ENCODE measurements around the gene VTN.

GRCh38 chr17:28343491-28343932 is 26.6 kb downstream of the VTN start:
- TF ChIP-seq CTCF (IDR thresholded peaks at IDR 0.05), result no peak
- TF ChIP-seq EP300 (IDR thresholded peaks at IDR 0.05), result no peak
- no peak for TF ChIP-seq POLR2A (IDR thresholded peaks at IDR 0.05)
- no peak for TF ChIP-seq POLR2AphosphoS5 (IDR thresholded peaks at IDR 0.05)

All from upper lobe of left lung (tissue), 4 donors.